Left cardiac atrium (tissue), 4 donors: ENCODE results near the gene AAMP. TPM values are rescaled to one million over a fixed set of nuclear protein-coding genes. Genes with fewer than 3 reads are reported as not detected.
A peak's percentile ranks its signal among the peaks of the same experiment; 100 is the strongest.

Experiments used
- ATAC-seq, 2 donors: fragments of 200-7000 bp; cut with Tn5 transposase; one replicate each; pipeline ENCODE4 v1.9.1; 2020; ENCODE audit warnings: mild to moderate bottlenecking in 2 of 2, moderate library complexity in 2 of 2
- DNase-seq: peaks from one replicate; pipeline ENCODE4 v3.0.0-alpha.2; 2020
- intact Hi-C, 2 donors: fragments of 100-400 bp; cut with DNase I; formaldehyde crosslinking; loops; one replicate each; pipeline versions ENCODE4 v1.14.1 to v1.15.1; 2022 to 2023
- total RNA-seq, 2 donors: library from RNA; stranded (reverse); fragmentation: NEBNext Ultra II Directional; extraction: Animal tissue kit (Norgen Biotek cat#: 25700); gene quantifications; one replicate each; pipeline ENCODE4 v1.2.1, GENCODE V29; 2021
- donor health status: DM: no; HTN: yes; CAD: no.
- donor health status: DM: no; HTN: yes; CAD: no; lungs with severe emphysema.
- donor health status: DM: yes; HTN: yes; CAD: no.
- donor health status: Dilated cardiomyopathy.

Gene AAMP
- total RNA-seq, 2 donors from 2014 or later: 49.0 to 52.5 TPM

DNA sequence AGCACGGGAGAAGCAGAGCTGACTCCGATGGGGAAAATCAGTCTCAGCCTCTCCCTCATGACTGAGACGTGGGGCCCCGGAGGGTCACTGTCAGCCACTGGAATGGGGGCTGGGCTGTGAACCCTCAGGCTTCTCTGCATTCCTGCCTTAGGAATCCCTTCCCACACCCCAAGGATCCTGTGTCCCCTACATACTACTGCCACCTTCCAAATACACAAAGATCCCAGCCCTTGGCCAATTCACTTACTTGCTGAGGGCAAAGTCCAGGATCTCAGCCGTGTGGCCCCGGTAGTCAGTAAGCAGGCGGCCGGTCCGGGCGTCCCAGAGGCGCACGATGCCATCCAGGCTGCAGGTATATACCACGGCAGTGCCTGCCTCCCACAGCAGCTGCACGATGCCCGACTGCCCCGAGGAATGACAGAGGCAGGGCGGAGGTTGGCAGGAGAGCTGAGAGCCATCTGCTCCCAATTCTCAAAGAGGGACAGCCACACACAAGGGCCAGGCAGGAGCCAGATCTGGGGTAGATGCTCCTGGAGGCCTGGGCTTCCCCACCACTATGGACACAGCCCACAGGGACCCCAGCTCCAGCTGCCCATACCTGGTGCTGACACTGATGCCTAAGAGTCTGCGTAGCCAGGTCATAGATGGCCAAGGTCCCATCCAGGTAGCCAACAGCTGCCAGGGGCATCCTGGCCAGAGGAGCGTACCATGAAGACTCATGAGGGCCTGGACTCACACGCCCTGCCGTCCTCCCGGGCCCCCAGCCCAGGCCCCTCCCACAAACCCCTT lies 5.0 kb downstream of the AAMP start:
- intact Hi-C loops: no loop called here

DNA sequence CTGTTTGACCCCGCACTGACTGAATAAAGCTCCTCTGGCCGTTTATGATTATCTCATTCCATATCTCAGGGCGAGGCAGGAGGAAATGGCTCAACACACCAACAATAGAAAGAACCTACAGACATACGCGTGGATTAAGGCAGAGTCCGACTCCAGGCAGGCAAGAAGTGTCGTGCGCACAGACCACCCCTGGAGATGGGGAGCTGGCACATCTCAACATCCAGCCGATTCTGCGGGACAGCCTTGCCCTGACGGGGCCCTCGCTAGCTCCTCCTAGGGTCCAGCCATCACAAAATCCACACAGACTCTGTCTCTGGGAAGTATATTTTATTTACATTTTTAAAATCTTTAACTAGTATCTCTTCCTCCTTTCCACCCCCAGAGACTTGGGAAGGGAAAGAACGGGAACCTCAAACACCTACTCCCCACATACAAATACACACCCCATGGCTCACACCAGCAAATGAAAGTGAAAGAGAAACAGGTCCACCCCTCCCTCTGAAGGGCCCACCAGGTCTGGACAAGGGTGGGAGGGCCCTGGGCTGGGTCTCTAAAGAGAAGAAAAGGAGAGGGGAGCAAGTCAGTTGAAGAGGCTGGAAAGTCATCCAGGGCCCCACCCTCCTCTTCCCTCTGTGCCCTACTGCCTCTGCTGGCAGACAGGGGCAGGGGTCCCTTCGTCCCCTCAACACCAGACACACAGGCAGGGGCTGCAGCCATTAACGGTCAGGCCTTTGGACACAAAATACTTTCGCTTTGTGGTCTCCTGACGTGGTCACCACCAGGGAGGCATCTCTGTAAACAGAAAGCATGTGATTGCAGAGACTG lies 5.9 kb downstream of the AAMP start:
- no peak for ATAC-seq
- no peak for DNase-seq
- intact Hi-C loops: no loop called here

More for the DNA sequence above, 5.0 kb downstream of the AAMP start:
- ATAC-seq (no peak), DNase-seq (no peak)

DNA sequence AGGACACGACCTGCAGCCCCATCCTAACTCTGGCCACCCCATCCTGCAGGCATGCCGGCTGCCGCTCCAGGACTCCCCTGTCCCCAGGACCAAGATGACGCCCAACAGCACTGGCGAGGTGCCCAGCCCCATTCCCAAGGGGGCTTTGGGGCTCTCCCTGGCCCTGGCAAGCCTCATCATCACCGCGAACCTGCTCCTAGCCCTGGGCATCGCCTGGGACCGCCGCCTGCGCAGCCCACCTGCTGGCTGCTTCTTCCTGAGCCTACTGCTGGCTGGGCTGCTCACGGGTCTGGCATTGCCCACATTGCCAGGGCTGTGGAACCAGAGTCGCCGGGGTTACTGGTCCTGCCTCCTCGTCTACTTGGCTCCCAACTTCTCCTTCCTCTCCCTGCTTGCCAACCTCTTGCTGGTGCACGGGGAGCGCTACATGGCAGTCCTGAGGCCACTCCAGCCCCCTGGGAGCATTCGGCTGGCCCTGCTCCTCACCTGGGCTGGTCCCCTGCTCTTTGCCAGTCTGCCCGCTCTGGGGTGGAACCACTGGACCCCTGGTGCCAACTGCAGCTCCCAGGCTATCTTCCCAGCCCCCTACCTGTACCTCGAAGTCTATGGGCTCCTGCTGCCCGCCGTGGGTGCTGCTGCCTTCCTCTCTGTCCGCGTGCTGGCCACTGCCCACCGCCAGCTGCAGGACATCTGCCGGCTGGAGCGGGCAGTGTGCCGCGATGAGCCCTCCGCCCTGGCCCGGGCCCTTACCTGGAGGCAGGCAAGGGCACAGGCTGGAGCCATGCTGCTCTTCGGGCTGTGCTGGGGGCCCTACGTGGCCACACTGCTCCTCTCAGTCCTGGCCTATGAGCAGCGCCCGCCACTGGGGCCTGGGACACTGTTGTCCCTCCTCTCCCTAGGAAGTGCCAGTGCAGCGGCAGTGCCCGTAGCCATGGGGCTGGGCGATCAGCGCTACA lies 7.0 kb downstream of the AAMP start:
- DNase-seq (no peak), ATAC-seq (no peak)
- intact Hi-C loops: no loop called here

GRCh38 chr2:218262237-218262600 lies 7.7 kb downstream of the AAMP start:
- ATAC-seq: no peak
- DNase-seq: no peak
- intact Hi-C loops: no loop called here

DNA sequence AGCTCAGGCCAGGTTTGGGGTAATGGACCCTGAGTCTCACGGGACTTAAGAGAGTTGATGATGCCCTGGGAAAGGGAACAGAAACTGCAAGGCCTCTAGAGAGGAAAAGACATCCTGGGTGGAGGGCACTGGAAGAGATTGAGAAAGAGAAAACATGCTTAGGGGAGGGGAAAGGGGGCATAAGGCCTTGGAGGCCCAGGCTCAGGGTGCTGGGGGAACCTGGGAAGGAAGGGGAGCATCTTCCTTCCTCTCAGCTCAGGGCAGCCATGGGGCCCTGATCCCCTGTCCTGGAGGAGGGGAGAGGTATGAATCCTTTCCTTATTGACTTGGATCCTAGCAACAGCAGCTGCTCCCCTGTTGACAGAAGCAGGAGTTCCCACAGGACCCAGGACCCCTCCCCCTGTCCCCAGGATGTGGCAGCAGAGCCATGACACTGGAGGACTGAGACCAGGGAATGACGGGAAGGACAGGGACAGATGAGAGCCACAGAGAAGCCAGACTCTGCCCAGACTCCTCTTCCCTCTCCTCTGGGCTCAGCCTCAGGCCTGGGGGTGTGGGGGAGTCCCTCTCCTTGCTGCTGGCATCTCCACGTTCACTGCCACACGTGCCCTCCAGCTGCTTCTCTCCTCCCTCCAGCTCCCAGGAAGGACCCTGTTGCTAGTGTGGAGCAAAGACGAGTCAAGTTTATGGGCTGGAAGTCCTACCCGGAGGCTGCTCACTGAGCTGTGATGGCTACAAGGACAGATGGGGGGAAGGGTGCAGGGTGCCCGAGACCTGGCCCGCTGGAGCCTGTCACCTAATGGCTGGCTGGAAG lies 8.3 kb downstream of the AAMP start:
- ATAC-seq: no peak
- intact Hi-C loops: no loop called here
- DNase-seq: no peak

DNA sequence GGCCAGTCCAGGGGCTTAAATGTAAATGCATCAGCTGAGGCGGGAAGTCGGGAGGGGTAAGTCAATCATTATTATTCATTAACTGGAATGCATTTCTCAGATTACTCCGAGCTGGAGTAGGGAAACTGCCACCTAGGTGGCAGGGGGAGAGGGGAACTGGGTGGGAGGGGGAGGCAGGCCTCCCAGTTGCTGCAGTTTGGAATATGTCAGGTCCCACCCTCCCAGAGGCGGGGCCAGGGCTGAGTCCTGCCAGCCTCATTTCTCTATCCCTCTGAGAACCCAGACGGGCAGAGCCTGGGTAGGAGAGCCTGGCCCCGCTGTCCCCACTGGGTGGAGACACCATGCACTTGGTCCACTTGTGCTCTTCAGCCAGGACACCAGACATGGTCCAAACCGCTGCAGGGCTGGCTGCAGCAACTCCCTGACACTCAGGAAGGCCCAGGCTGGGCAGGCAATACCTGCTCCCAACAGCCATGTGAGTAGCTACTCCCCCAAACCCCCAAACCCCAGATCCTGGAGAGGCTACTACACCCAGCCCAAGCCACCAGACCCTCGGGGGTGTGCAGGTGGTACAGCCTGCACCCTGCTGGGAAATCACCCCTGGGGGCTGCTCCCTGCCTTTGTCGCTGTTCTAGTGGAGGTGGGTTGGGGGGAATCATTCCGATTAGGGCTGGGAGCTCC lies 9.1 kb downstream of the AAMP start, which contains the start of gene GPBAR1:
GPBAR1 (plus strand) TSS at position 274 of the 681 bp plus-strand sequence. CDS start 1,710 bp downstream, outside the sequence.
- DNase-seq (peak; percentile 74), ATAC-seq (peak; percentile 16 to 39)
- intact Hi-C loops: no loop called here

GRCh38 chr2:218260166-218260565 lies 9.8 kb downstream of the AAMP start:
- ATAC-seq: no peak
- intact Hi-C loops: no loop called here

GRCh38 chr2:218259099-218259961 lies 10.6 kb downstream of the AAMP start:
- intact Hi-C loops: loop anchor here in 1 of 2 donors (5.0 kb wide), 1 partner anchor 72 kb away; no protein-coding TSS in a partner anchor
- DNase-seq: peak; percentile 79
- ATAC-seq: peak; percentile 77 to 79

More at GRCh38 chr2:218260166-218260565, 9.8 kb downstream of the AAMP start:
- no peak for DNase-seq

GRCh38 chr2:218257390-218257981 lies 12.5 kb downstream of the AAMP start:
- ATAC-seq: peak in 1 of 2 donors; percentile 14
- intact Hi-C loops: loop anchor here in 1 of 2 donors (5.0 kb wide), 1 partner anchor 70 kb away; no protein-coding TSS in a partner anchor
- no peak for DNase-seq

DNA sequence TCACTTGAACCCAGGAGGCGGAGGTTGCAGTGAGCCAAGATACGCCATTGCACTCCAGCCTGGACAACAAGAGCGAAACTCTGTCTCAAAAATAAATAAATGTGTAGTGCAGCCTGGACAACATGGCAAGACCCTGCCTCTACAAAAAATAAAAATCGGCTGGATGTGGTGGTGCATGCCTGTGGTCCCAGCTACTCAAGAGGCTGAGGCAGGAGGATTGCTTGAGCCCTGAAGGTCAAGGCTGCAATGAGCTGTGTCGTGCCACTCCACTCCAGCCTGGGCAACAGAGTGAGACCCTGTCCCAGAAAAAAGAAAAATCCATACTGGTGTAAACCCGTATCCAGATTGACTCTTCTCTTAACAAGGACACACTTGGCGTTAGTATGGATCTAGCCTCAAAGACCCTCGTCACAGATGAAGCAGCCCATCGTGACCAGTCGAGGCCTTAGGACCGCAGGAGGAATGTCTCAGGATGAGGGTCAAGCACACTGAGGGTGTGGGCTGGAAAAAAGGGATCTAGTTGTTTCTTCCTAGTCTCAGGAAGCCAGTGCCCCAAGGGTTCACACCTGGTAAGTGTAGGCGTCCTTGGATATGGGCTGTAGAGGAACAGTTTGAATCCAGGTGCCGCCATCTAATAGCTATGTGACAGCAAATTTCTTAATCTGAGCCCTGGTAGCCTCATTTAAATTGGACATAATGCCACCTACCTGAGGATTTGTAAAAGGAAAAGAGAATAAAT lies 13.2 kb downstream of the AAMP start:
- no peak for ATAC-seq
- intact Hi-C loops: loop anchor here in 1 of 2 donors (5.0 kb wide), 1 partner anchor 69 kb away; no protein-coding TSS in a partner anchor
- no peak for DNase-seq

GRCh38 chr2:218255446-218255845 lies 14.5 kb downstream of the AAMP start:
- ATAC-seq (no peak), DNase-seq (no peak)
- intact Hi-C loops: loop anchor here in 1 of 2 donors (5.0 kb wide), 1 partner anchor 68 kb away; no protein-coding TSS in a partner anchor

- ATAC-seq: no peak
These were observed 16.7 kb downstream of the AAMP start for GRCh38 chr2:218253232-218253625.

DNA sequence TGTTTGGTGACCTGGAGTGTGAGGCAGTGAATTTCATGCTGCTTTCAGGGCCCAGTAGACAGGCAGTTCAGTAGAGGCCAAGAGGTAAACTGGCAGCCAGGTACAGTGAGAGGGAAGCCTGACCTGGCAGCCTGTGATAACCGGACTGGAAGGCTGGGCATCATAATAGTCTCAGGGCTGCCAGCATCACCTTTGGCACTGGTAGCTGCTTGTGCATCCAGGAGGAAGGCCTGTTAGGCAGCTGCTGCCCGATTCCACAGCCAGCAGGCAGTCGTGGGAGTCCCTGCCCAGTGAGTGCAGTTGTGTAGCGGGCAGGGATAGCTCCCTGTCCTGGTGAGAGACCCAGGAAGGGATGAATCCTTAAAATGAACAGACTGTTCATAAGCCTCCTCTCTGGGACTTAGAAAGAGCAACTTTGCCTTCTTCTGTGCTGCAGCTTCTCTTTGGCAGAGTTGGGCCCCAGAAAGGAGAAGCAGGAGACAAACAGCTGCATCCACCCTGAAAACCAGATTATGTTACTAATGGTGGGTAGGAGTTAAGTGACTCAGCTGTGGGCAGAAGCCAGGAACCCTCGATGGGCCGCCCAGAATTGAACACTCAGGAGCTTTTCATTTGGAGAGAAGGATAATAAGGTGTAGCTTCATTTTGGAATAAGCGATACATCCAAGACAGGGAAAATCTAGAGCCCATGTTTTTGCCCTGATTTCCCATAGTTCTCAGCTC lies 17.3 kb downstream of the AAMP start:
- ATAC-seq (peak in 1 of 2 donors; percentile 55), DNase-seq (no peak)
- intact Hi-C loops: no loop called here

More at GRCh38 chr2:218253232-218253625, 16.7 kb downstream of the AAMP start:
- intact Hi-C loops: no loop called here
- no peak for DNase-seq

DNA sequence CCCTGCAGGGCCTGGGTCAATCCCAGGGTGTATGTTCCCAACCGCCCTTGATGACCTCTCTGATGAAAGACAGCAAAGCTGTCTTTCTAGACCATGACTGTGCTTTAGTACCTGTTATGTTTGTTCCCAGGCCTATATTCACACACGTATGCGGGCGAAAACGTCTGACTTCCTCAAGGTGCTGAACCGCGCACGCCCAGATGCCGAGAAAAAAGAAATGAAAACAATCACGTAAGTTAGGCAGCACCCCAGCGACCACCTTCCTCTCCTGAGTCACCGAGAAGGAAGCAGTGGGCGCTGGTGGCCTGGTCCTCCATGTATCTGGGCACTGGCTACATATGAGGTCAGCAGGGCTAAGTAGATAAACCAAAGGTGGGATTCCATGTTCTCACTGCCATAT lies 20.2 kb downstream of the AAMP start:
- ATAC-seq (no peak), DNase-seq (no peak)
- intact Hi-C loops: no loop called here

DNA sequence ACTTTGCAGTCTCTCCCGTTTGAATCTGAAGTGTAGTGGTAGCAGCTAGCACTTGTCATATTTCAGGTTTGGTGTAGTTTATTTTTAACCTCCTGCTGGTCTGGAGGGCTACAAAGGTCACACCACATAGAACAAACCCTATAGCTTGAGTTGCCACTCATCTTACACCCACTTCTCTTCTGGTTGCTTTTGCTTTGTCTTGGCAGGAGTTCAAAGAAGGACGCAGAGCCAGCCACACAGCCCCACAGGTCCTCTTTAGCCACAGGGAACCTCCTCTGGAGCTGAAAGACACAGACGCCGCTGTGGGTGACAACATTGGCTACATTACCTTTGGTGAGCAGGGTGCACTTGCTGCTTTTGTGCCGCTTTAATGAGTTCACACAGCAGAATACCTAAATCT lies 24.7 kb downstream of the AAMP start:
- ATAC-seq (peak; percentile 53 to 61), DNase-seq (no peak)
- intact Hi-C loops: no loop called here
